Fibroblast of skin of abdomen (primary cell): Measurements from ENCODE around the gene LRRC2.

Experiments used
- DNase-seq: peaks from one replicate; pipeline ENCODE4 v3.0.0-alpha.2; 2013

Gene LRRC2

GRCh38 chr3:46472736-46473135, 93.4 kb downstream of the LRRC2 start:
- no peak for DNase-seq

GRCh38 chr3:46471371-46471914, 94.7 kb downstream of the LRRC2 start:
- no peak for DNase-seq

GRCh38 chr3:46470831-46471230, 95.3 kb downstream of the LRRC2 start:
- no peak for DNase-seq

- DNase-seq: no peak
These were observed 96.3 kb downstream of the LRRC2 start for GRCh38 chr3:46469680-46470357.

- no peak for DNase-seq
These were observed 97.1 kb downstream of the LRRC2 start for GRCh38 chr3:46468753-46469600.

GRCh38 chr3:46467562-46467961, 98.5 kb downstream of the LRRC2 start:
- DNase-seq: no peak

GRCh38 chr3:46466871-46467403, 99.2 kb downstream of the LRRC2 start:
- no peak for DNase-seq

GRCh38 chr3:46466273-46466672, 99.8 kb downstream of the LRRC2 start:
- no peak for DNase-seq
